KMS-11 (cell line): ENCODE results near the gene ADPRM.

Source experiments
- H2AFZ ChIP-seq: fragments of 200-600 bp; sonication (generic); 2 replicates; pipeline ENCODE4 v1.6.1; 2016; ENCODE audit warnings: antibody characterized with exemption, mixed run types, low read depth
- H3K27ac ChIP-seq: fragments of 200-600 bp; sonication (generic); 2 replicates; pipeline ENCODE4 v1.6.1; 2016; ENCODE audit warnings: mild to moderate bottlenecking, mixed run types
- H3K27me3 ChIP-seq: fragments of 200-600 bp; sonication (generic); 2 replicates; pipeline ENCODE4 v1.6.1; 2017; ENCODE audit warnings: mild to moderate bottlenecking, low read depth, mixed run types, moderate library complexity; ENCODE audit not compliant: insufficient read depth
- H3K36me3 ChIP-seq: fragments of 200-600 bp; sonication (generic); 2 replicates; pipeline ENCODE4 v1.6.1; 2017; ENCODE audit warnings: mild to moderate bottlenecking, mixed run types; ENCODE audit not compliant: insufficient read depth
- H3K4me1 ChIP-seq: fragments of 200-600 bp; sonication (generic); 2 replicates; pipeline ENCODE4 v1.6.1; 2016; ENCODE audit warnings: mild to moderate bottlenecking, low read depth, mixed run types; ENCODE audit not compliant: poor library complexity, severe bottlenecking
- H3K4me2 ChIP-seq: fragments of 200-600 bp; sonication (generic); 2 replicates; pipeline ENCODE4 v1.7.0; 2016; ENCODE audit warnings: mild to moderate bottlenecking, mixed run types
- H3K4me3 ChIP-seq: fragments of 200-600 bp; sonication (generic); IDR thresholded peaks from 2 replicates; pipeline ENCODE4 v1.6.1; 2017; ENCODE audit warnings: low read depth, low read length, mixed read lengths; ENCODE audit not compliant: insufficient read depth
- H3K79me2 ChIP-seq: fragments of 200-600 bp; sonication (generic); 2 replicates; pipeline ENCODE4 v1.6.1; 2016; ENCODE audit warnings: low read depth, mixed run types; ENCODE audit not compliant: insufficient read depth
- H3K9ac ChIP-seq: fragments of 200-600 bp; sonication (generic); 2 replicates; pipeline ENCODE4 v1.6.1; 2016; ENCODE audit warnings: mild to moderate bottlenecking, mixed run types
- H4K20me1 ChIP-seq: fragments of 200-600 bp; sonication (generic); 2 replicates; pipeline ENCODE4 v1.6.1; 2016; ENCODE audit warnings: mild to moderate bottlenecking, mixed run types; ENCODE audit not compliant: insufficient read depth
- CTCF ChIP-seq: fragments of 200-600 bp; sonication (generic); conservative IDR thresholded peaks from 2 replicates; pipeline ENCODE4 v1.6.1; 2017; ENCODE audit warnings: low read depth, mild to moderate bottlenecking, antibody characterized with exemption, low read length, moderate library complexity, mixed read lengths

The ADPRM gene

GRCh38 chr17:10754109-10754508 lies 56.7 kb downstream of the ADPRM start:
- no peaks in the 10 kb centered on the region for H3K79me2 ChIP-seq
- no peak overlapping the region for H3K4me2 ChIP-seq
- H3K4me3 ChIP-seq: no peak overlapping the region
- no peaks in the 10 kb centered on the region for H4K20me1 ChIP-seq
- no peaks in the 10 kb centered on the region for H3K36me3 ChIP-seq
- TF ChIP-seq CTCF: no peak
- H2AFZ ChIP-seq: no peak overlapping the region
- H3K27me3 ChIP-seq: no peaks in the 10 kb centered on the region
- no peak overlapping the region for H3K27ac ChIP-seq
- H3K9ac ChIP-seq: no peak overlapping the region
- H3K4me1 ChIP-seq: no peaks in the 10 kb centered on the region

- no peak overlapping the region for H3K27ac ChIP-seq
- no peak overlapping the region for H2AFZ ChIP-seq
- no peaks in the 10 kb centered on the region for H3K79me2 ChIP-seq
- no peaks in the 10 kb centered on the region for H3K27me3 ChIP-seq
- H3K9ac ChIP-seq: no peak overlapping the region
- no peak for TF ChIP-seq CTCF
- no peak overlapping the region for H3K4me2 ChIP-seq
- no peaks in the 10 kb centered on the region for H4K20me1 ChIP-seq
- H3K4me1 ChIP-seq: no peaks in the 10 kb centered on the region
- no peaks in the 10 kb centered on the region for H3K36me3 ChIP-seq
- H3K4me3 ChIP-seq: no peak overlapping the region
Measured at GRCh38 chr17:10754861-10755591, 57.6 kb downstream of the ADPRM start.

GRCh38 chr17:10755592-10756127 lies 58.3 kb downstream of the ADPRM start:
- no peaks in the 10 kb centered on the region for H3K4me1 ChIP-seq
- no peaks in the 10 kb centered on the region for H3K36me3 ChIP-seq
- H3K79me2 ChIP-seq: no peaks in the 10 kb centered on the region
- no peak overlapping the region for H3K4me2 ChIP-seq
- H3K27ac ChIP-seq: no peak overlapping the region
- H3K27me3 ChIP-seq: no peaks in the 10 kb centered on the region
- H3K9ac ChIP-seq: no peak overlapping the region
- no peak for TF ChIP-seq CTCF
- no peak overlapping the region for H2AFZ ChIP-seq
- no peak overlapping the region for H3K4me3 ChIP-seq
- no peaks in the 10 kb centered on the region for H4K20me1 ChIP-seq

GRCh38 chr17:10756185-10756584 lies 58.8 kb downstream of the ADPRM start:
- H3K36me3 ChIP-seq: no peaks in the 10 kb centered on the region
- no peak overlapping the region for H2AFZ ChIP-seq
- no peak overlapping the region for H3K9ac ChIP-seq
- H3K79me2 ChIP-seq: no peaks in the 10 kb centered on the region
- H3K27me3 ChIP-seq: no peaks in the 10 kb centered on the region
- no peak overlapping the region for H3K4me2 ChIP-seq
- H3K4me3 ChIP-seq: no peak overlapping the region
- H3K4me1 ChIP-seq: no peaks in the 10 kb centered on the region
- H3K27ac ChIP-seq: no peak overlapping the region
- TF ChIP-seq CTCF: no peak
- H4K20me1 ChIP-seq: no peaks in the 10 kb centered on the region
